Ascending aorta (tissue), 2 donors: Measurements from ENCODE around the gene USP2. TPM values are rescaled to one million over a fixed set of nuclear protein-coding genes. Genes with fewer than 3 reads are reported as not detected.
A peak's percentile ranks its signal among the peaks of the same experiment; 100 is the strongest.

Source experiments
- DNase-seq, 2 donors: peaks; one replicate each; pipeline ENCODE4 v3.0.0-alpha.2; 2019; ENCODE audit warnings: low spot score in 2 of 2
- H3K27ac ChIP-seq, 2 donors: fragments of 200-600 bp; sonication (generic); one replicate each; pipeline ENCODE4 v1.5.1; 2016 to 2017; ENCODE audit warnings: mild to moderate bottlenecking in 1 of 2
- H3K27me3 ChIP-seq: fragments of 200-600 bp; sonication (generic); one replicate; pipeline ENCODE4 v1.5.1; 2017
- H3K36me3 ChIP-seq, 2 donors: fragments of 200-600 bp; sonication (generic); one replicate each; pipeline ENCODE4 v1.5.1; 2016
- H3K4me1 ChIP-seq, 2 donors: fragments of 200-600 bp; sonication (generic); one replicate each; pipeline ENCODE4 v1.5.1; 2016 to 2017; ENCODE audit warnings: mild to moderate bottlenecking in 1 of 2
- H3K4me3 ChIP-seq, 2 donors: fragments of 200-600 bp; sonication (generic); one replicate each; pipeline ENCODE4 v1.5.1; 2016 to 2017; ENCODE audit warnings: mild to moderate bottlenecking in 1 of 2
- H3K9me3 ChIP-seq, 2 donors: fragments of 200-600 bp; sonication (generic); one replicate each; pipeline ENCODE4 v1.5.1; 2016
- CTCF ChIP-seq, 3 experiments: fragments of 200-600 bp in 2 of 3; fragments of 450-650 bp in 1 of 3; sonication (generic) in 2 of 3; IDR thresholded peaks; one replicate each; pipeline ENCODE4 v1.5.1; 2016 to 2019; ENCODE audit warnings: antibody characterized with exemption in 3 of 3, mild to moderate bottlenecking in 1 of 3, moderate library complexity in 1 of 3
- intact Hi-C: fragments of 100-400 bp; cut with DNase I; formaldehyde crosslinking; loops from one replicate; pipeline ENCODE4 v1.15.1; 2023
- total RNA-seq: library from RNA; depleted of rRNA; stranded (reverse); fragments of >200 nt; gene quantifications from one replicate; pipeline ENCODE4 v1.1.0, GENCODE V29; 2016

The USP2 gene
- total RNA-seq, 1 donor from 2014 or later = not detected

DNA sequence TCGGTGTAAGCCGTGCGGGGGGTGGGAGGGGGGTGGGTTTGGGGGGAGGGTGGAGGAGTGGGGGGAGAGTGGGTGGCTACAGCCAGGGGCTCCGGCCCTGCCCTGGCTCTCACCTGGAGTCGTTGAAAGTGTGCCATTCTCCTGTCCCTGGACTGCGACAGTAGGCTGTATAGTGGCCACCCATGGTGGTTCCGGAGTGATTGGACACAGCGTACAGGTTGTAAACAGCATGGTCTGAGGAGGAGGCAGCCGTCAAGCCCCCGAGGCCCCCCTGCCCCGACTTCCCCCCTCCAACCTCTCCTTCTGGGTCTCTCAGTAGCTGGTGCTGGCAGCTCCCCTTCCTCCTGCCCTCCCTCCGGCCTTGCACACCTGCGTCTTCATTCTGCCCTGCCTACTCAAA, 24.4 kb downstream of the USP2 start:
- no peak for DNase-seq
- Histone ChIP-seq H3K4me1 (peaks cover 2 to 9% of the 10 kb centered on the region in 2 donors), H3K27ac (no peak overlapping the region), H3K4me3 (peak overlapping the region; percentile 42 to 71), H3K27me3 (no peaks in the 10 kb centered on the region), H3K36me3 (no peaks in the 10 kb centered on the region), H3K9me3 (no peaks in the 10 kb centered on the region)
- intact Hi-C loops = loop anchor here (10.0 kb wide), 1 partner anchor 368 kb away; the partner anchor contains the start of gene NECTIN1
- no peak for TF ChIP-seq CTCF (IDR thresholded peaks at IDR 0.05)

- H3K27ac ChIP-seq = no peak overlapping the region
- H3K36me3 ChIP-seq = no peaks in the 10 kb centered on the region
- DNase-seq = peak in 1 of 2 donors; percentile 89
- intact Hi-C loops = loop anchor here (1.0 to 10.0 kb wide), 4 partner anchors 18 to 368 kb away; partner anchors contain the start of genes NECTIN1 and USP2
- H3K9me3 ChIP-seq = no peaks in the 10 kb centered on the region
- H3K4me3 ChIP-seq = peak overlapping the region; percentile 42 to 71
- no peaks in the 10 kb centered on the region for H3K27me3 ChIP-seq
- peaks cover 0 to 6% of the 10 kb centered on the region in 2 donors for H3K4me1 ChIP-seq
- peak; percentile 85 to 87 (median 85) for TF ChIP-seq CTCF (IDR thresholded peaks at IDR 0.05)
Observed at GRCh38 chr11:119356349-119357031, 25.0 kb downstream of the USP2 start.

GRCh38 chr11:119355091-119355843, 26.2 kb downstream of the USP2 start:
- no peak overlapping the region for H3K27ac ChIP-seq
- no peak for DNase-seq
- no peaks in the 10 kb centered on the region for H3K27me3 ChIP-seq
- no peak for TF ChIP-seq CTCF (IDR thresholded peaks at IDR 0.05)
- no peaks in the 10 kb centered on the region for H3K9me3 ChIP-seq
- H3K36me3 ChIP-seq = no peaks in the 10 kb centered on the region
- H3K4me1 ChIP-seq = no peaks in the 10 kb centered on the region
- H3K4me3 ChIP-seq = no peak overlapping the region
- intact Hi-C loops = loop anchor here (10.0 kb wide), 1 partner anchor 370 kb away; the partner anchor contains the start of gene NECTIN1

- TF ChIP-seq CTCF (IDR thresholded peaks at IDR 0.05) = no peak
- DNase-seq = no peak
- no peaks in the 10 kb centered on the region for H3K4me1 ChIP-seq
- H3K9me3 ChIP-seq = no peaks in the 10 kb centered on the region
- no peaks in the 10 kb centered on the region for H3K27me3 ChIP-seq
- intact Hi-C loops = loop anchor here (10.0 kb wide), 1 partner anchor 372 kb away; the partner anchor contains the start of gene NECTIN1
- no peak overlapping the region for H3K27ac ChIP-seq
- H3K36me3 ChIP-seq = no peaks in the 10 kb centered on the region
- no peak overlapping the region for H3K4me3 ChIP-seq
Observed at GRCh38 chr11:119352857-119353260, 28.6 kb downstream of the USP2 start.

DNA sequence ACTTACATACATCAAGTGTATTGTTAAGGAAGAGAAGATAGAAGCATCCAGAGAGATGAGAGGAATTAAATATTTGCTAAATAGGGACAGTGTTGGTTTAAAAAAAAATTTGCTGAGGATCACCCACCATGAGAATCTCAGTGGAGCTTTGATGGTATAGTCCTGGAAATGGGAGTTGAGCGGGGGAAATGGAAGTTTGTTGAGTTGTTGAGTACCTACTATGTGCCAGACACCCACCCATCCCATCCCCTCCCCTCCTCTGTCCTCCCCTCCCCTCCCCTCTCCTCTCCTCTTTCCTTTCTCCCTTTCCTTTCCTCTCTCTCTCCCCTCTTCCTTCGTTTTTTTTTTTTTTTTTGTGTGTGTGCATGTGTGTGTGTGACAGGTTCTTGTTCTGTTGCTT, 30.3 kb downstream of the USP2 start:
- no peaks in the 10 kb centered on the region for H3K27me3 ChIP-seq
- DNase-seq = no peak
- H3K9me3 ChIP-seq = no peaks in the 10 kb centered on the region
- H3K4me3 ChIP-seq = no peak overlapping the region
- no peaks in the 10 kb centered on the region for H3K4me1 ChIP-seq
- H3K27ac ChIP-seq = no peak overlapping the region
- intact Hi-C loops = loop anchor here (10.0 kb wide), 1 partner anchor 374 kb away; the partner anchor contains the start of gene NECTIN1
- no peak for TF ChIP-seq CTCF (IDR thresholded peaks at IDR 0.05)
- H3K36me3 ChIP-seq = no peaks in the 10 kb centered on the region
